ENCODE results near the gene RPL15. TPM values are rescaled to one million over a fixed set of nuclear protein-coding genes. Genes with fewer than 3 reads are reported as not detected.

The RPL15 gene
- polyA plus RNA-seq, 4 donors = 1,526 to 3,526 (median 2,791) TPM

DNA sequence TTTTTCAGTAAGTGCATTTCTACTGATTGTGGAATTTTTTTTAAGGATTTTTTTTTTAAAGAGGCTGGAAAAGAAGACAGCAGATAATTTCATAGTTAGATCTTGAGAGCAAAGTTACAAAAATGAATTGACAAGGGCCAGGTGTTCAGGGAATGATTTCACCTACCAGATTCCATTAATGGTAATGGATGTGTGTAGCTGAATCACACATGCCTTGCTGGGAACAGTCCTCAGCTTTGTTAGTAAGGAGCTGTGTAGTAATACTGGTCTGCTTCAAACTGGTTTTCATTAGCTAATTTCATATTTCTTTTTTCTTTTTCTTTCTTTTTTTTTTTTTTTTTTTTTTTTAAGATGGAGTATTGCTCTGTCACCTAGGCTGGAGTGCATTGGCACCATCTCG is 44.1 kb downstream of the RPL15 start:
- FAIRE-seq (no peak), DNase-seq (no peak)
- peaks cover 0 to 25% (median 13%) of the 10 kb centered on the region in 3 donors for H3K36me3 ChIP-seq (ENCODE audit: control insufficient read depth in 3 of 3, insufficient read depth in 2 of 3, low read depth in 1 of 3, low read length in 3 of 3)
- H3K27me3 ChIP-seq (ENCODE audit: control insufficient read depth in 3 of 3, insufficient read depth in 3 of 3, low read length in 3 of 3) = no peaks in the 10 kb centered on the region
- no peaks in the 10 kb centered on the region for H3K4me1 ChIP-seq (ENCODE audit: control insufficient read depth in 3 of 3, insufficient read depth in 2 of 3, low read depth in 1 of 3, low read length in 2 of 3)
- WGBS, 3 donors = 92 to 100% (median 100%) methylated on average over 1 of the region's 1 CpG
- H3K27ac ChIP-seq (ENCODE audit: low read depth in 1 of 3, low read length in 2 of 3) = no peak overlapping the region
- H3K4me3 ChIP-seq (ENCODE audit: low read depth in 1 of 3, low read length in 3 of 3) = no peak overlapping the region
- no peaks in the 10 kb centered on the region for H3K9me3 ChIP-seq (ENCODE audit: control insufficient read depth in 2 of 2, insufficient read depth in 1 of 2, low read depth in 1 of 2, low read length in 1 of 2)

DNA sequence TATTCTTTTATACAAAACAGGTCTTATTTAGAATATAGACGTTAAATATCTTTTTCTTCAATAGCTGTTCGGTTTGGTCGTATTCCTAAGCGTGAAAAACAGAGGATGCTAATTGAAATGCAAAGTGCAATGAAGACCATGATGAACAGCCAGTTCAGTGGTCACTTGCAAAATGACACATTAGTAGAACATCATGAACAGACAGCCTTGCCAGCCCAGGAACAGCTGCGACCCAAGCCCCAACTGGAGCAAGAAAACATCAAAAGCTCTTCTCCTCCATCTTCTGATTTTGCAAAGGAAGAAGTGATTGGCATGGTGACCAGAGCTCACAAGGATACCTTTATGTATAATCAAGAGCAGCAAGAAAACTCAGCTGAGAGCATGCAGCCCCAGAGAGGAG is 45.0 kb downstream of the RPL15 start:
- H3K9me3 ChIP-seq (ENCODE audit: control insufficient read depth in 2 of 2, insufficient read depth in 1 of 2, low read depth in 1 of 2, low read length in 1 of 2) = no peaks in the 10 kb centered on the region
- DNase-seq = no peak
- H3K27me3 ChIP-seq (ENCODE audit: control insufficient read depth in 3 of 3, insufficient read depth in 3 of 3, low read length in 3 of 3) = no peaks in the 10 kb centered on the region
- peaks cover 0 to 29% (median 16%) of the 10 kb centered on the region in 3 donors for H3K36me3 ChIP-seq (ENCODE audit: control insufficient read depth in 3 of 3, insufficient read depth in 2 of 3, low read depth in 1 of 3, low read length in 3 of 3)
- no peak for FAIRE-seq
- H3K4me1 ChIP-seq (ENCODE audit: control insufficient read depth in 3 of 3, insufficient read depth in 2 of 3, low read depth in 1 of 3, low read length in 2 of 3) = no peaks in the 10 kb centered on the region
- H3K4me3 ChIP-seq (ENCODE audit: low read depth in 1 of 3, low read length in 3 of 3) = no peak overlapping the region
- H3K27ac ChIP-seq (ENCODE audit: low read depth in 1 of 3, low read length in 2 of 3) = no peak overlapping the region
- WGBS, 3 donors = 97 to 98% (median 97%) methylated on average over 5 of the region's 5 CpGs

DNA sequence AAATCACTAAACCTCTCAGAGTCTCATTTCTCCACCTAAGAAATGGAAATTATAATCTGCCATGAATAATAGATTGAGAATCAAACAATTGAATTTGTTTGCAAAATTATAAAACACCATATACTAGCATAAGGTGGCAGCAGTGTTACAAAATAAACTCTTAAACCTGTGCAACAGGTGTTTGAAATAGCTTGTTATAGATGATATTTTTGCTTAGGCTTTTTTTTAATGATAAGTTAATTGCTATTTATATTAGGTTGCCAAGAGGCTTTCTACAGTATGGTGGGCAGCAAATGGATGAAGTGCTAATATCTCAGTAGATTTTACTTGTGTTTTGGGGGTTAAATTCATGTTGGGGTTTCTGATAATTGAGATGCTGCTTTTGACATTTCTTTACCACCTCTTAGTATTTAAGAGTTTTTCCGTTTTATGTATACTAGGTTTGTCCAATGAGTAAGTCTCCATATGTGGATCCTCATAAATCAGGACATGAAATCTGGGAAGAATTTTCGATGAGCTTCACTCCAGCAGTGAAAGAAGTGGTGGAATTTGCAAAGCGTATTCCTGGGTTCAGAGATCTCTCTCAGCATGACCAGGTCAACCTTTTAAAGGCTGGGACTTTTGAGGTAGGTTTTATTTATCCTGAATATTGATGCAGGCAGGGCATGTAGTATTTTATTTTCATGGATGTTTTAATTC is 47.8 kb downstream of the RPL15 start:
- Histone ChIP-seq H3K27me3 (ENCODE audit: control insufficient read depth in 3 of 3, insufficient read depth in 3 of 3, low read length in 3 of 3) (no peaks in the 10 kb centered on the region), H3K9me3 (ENCODE audit: control insufficient read depth in 2 of 2, insufficient read depth in 1 of 2, low read depth in 1 of 2, low read length in 1 of 2) (no peaks in the 10 kb centered on the region), H3K36me3 (ENCODE audit: control insufficient read depth in 3 of 3, insufficient read depth in 2 of 3, low read depth in 1 of 3, low read length in 3 of 3) (peaks cover 2 to 29% (median 19%) of the 10 kb centered on the region in 3 donors), H3K27ac (ENCODE audit: low read depth in 1 of 3, low read length in 2 of 3) (no peak overlapping the region), H3K4me1 (ENCODE audit: control insufficient read depth in 3 of 3, insufficient read depth in 2 of 3, low read depth in 1 of 3, low read length in 2 of 3) (no peaks in the 10 kb centered on the region), H3K4me3 (ENCODE audit: low read depth in 1 of 3, low read length in 3 of 3) (no peak overlapping the region)
- DNase-seq (no peak), FAIRE-seq (no peak)
- WGBS, 3 donors = 83 to 93% (median 92%) methylated on average over 3 of the region's 3 CpGs

DNA sequence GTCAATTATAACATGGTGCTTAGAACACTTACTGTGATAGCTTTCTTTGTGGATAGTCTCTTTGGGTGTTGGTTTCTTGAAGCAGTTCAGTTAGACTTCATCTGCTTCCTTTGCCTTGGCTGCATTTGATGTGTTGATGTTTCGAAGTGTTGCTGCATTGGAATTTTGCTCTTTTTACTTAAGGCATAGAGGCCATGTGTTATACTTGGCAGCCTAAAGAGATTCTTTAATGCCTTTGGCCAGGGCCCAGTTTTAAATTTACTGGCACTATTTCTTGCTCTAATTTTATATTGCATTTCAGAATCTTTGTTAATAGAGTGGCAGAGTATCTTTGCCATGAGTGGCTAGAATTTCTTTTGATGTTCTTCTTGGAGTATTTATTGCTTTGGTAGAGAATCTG is 49.4 kb downstream of the RPL15 start:
- Histone ChIP-seq H3K36me3 (ENCODE audit: control insufficient read depth in 3 of 3, insufficient read depth in 2 of 3, low read depth in 1 of 3, low read length in 3 of 3) (peaks cover 2 to 27% (median 20%) of the 10 kb centered on the region in 3 donors), H3K9me3 (ENCODE audit: control insufficient read depth in 2 of 2, insufficient read depth in 1 of 2, low read depth in 1 of 2, low read length in 1 of 2) (no peaks in the 10 kb centered on the region), H3K27ac (ENCODE audit: low read depth in 1 of 3, low read length in 2 of 3) (no peak overlapping the region), H3K4me1 (ENCODE audit: control insufficient read depth in 3 of 3, insufficient read depth in 2 of 3, low read depth in 1 of 3, low read length in 2 of 3) (no peaks in the 10 kb centered on the region), H3K4me3 (ENCODE audit: low read depth in 1 of 3, low read length in 3 of 3) (no peak overlapping the region), H3K27me3 (ENCODE audit: control insufficient read depth in 3 of 3, insufficient read depth in 3 of 3, low read length in 3 of 3) (no peaks in the 10 kb centered on the region)
- WGBS, 3 donors = 81 to 97% (median 86%) methylated on average over 1 of the region's 1 CpG
- FAIRE-seq = no peak
- no peak for DNase-seq

DNA sequence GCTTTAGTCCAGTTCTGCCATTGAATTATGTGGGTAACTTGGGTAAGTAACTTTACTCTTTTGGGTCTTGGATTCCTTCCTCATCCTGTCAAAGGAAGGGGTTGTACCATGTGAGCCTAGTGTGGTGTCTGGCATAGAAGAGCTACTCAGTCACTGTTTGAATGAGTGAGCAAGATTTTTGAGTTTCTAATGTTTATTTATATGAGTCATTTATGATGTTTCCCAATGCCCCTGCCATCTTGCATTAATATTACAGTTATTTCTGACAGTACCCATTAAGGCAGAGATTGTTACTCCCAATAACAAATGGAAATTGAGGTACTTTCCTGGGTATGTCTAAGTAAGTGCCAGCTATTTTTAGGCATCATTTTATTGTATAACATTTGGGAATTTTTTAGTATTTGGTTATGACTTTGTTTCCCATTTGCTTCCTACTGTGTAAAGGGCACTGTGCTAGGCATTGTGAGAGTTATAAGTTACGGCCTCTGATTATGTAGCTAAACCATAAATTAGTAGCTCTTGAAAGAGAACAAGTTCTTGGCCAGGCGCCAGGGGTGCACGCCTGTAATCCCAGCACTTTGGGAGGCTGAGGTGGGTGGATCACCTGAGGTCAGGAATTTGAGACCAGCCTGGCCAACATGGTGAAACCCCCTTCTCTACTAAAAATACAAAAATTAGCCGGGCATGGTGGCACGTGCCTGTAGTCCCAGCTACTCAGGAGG is 51.7 kb downstream of the RPL15 start:
- H3K9me3 ChIP-seq (ENCODE audit: control insufficient read depth in 2 of 2, insufficient read depth in 1 of 2, low read depth in 1 of 2, low read length in 1 of 2) = no peaks in the 10 kb centered on the region
- no peak overlapping the region for H3K27ac ChIP-seq (ENCODE audit: low read depth in 1 of 3, low read length in 2 of 3)
- no peaks in the 10 kb centered on the region for H3K27me3 ChIP-seq (ENCODE audit: control insufficient read depth in 3 of 3, insufficient read depth in 3 of 3, low read length in 3 of 3)
- DNase-seq = no peak
- 86 to 88% (median 86%) methylated on average over 5 of the region's 5 CpGs for WGBS, 3 donors
- peaks cover 2 to 18% (median 15%) of the 10 kb centered on the region in 3 donors for H3K36me3 ChIP-seq (ENCODE audit: control insufficient read depth in 3 of 3, insufficient read depth in 2 of 3, low read depth in 1 of 3, low read length in 3 of 3)
- no peak overlapping the region for H3K4me3 ChIP-seq (ENCODE audit: low read depth in 1 of 3, low read length in 3 of 3)
- FAIRE-seq = no peak
- H3K4me1 ChIP-seq (ENCODE audit: control insufficient read depth in 3 of 3, insufficient read depth in 2 of 3, low read depth in 1 of 3, low read length in 2 of 3) = no peaks in the 10 kb centered on the region

DNA sequence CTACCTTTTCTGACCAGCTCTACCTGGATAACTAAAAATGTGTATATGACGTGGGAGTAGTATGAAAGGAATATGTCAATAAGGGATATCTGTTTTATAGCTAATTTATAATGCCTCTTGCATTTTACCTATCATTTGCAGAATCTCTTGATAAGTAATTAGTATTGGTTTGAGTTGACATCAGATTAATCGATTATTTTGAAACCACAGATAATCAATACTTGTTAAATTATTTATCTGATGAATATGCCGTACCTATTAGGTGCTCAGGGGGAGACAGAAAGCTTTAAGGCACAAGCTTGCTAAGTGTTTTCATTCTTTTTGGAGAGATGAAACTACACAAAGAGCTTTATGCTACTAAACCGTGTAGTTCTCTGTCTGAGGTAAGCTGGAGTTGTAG is 52.5 kb downstream of the RPL15 start:
- H3K4me1 ChIP-seq (ENCODE audit: control insufficient read depth in 3 of 3, insufficient read depth in 2 of 3, low read depth in 1 of 3, low read length in 2 of 3) = no peaks in the 10 kb centered on the region
- H3K27me3 ChIP-seq (ENCODE audit: control insufficient read depth in 3 of 3, insufficient read depth in 3 of 3, low read length in 3 of 3) = no peaks in the 10 kb centered on the region
- no peak overlapping the region for H3K27ac ChIP-seq (ENCODE audit: low read depth in 1 of 3, low read length in 2 of 3)
- H3K9me3 ChIP-seq (ENCODE audit: control insufficient read depth in 2 of 2, insufficient read depth in 1 of 2, low read depth in 1 of 2, low read length in 1 of 2) = no peaks in the 10 kb centered on the region
- FAIRE-seq = no peak
- H3K36me3 ChIP-seq (ENCODE audit: control insufficient read depth in 3 of 3, insufficient read depth in 2 of 3, low read depth in 1 of 3, low read length in 3 of 3) = peaks cover 2 to 16% (median 15%) of the 10 kb centered on the region in 3 donors
- H3K4me3 ChIP-seq (ENCODE audit: low read depth in 1 of 3, low read length in 3 of 3) = no peak overlapping the region
- DNase-seq = no peak
- WGBS, 3 donors = 89 to 93% (median 92%) methylated on average over 4 of the region's 4 CpGs

Other genes with a start within 250 kb of the RPL15 start
- gene UBE2E1, start 111.2 kb upstream of the RPL15 start, polyA plus RNA-seq = 100 to 1,000 TPM in 1 of 4 donors, 10 to 100 TPM in 3; 52.4 to 102 (median 68.4) TPM
- 1 to 10 TPM; 4.0 to 6.6 (median 4.6) TPM for gene NKIRAS1, start 142 bp upstream of the RPL15 start, polyA plus RNA-seq
- gene NR1D2, start 28.2 kb downstream of the RPL15 start, polyA plus RNA-seq = 10 to 100 TPM in 2 of 4 donors, 1 to 10 TPM in 2; 8.3 to 13.0 (median 11.1) TPM

All from small intestine (tissue), 7 donors.